ENCODE results near the gene INSL3. TPM values are rescaled to one million over a fixed set of nuclear protein-coding genes. Genes with fewer than 3 reads are reported as not detected.

INSL3 gene
- total RNA-seq, 4 donors from 2014 or later = not detected

- no peak for TF ChIP-seq CTCF (IDR thresholded peaks at IDR 0.05; ENCODE audit: low read depth)
Measured at GRCh38 chr19:17863520-17864182, 42.3 kb upstream of the INSL3 start.

- TF ChIP-seq CTCF (IDR thresholded peaks at IDR 0.05; ENCODE audit: low read depth) = no peak
Measured at GRCh38 chr19:17862711-17863519, 41.6 kb upstream of the INSL3 start.

- TF ChIP-seq CTCF (IDR thresholded peaks at IDR 0.05; ENCODE audit: low read depth) = no peak
Measured at GRCh38 chr19:17861542-17862402, 40.5 kb upstream of the INSL3 start.

- no peak for TF ChIP-seq CTCF (IDR thresholded peaks at IDR 0.05; ENCODE audit: low read depth)
Measured at GRCh38 chr19:17860993-17861360, 39.7 kb upstream of the INSL3 start.

- TF ChIP-seq CTCF (IDR thresholded peaks at IDR 0.05; ENCODE audit: low read depth) = no peak
Measured at GRCh38 chr19:17860331-17860992, 39.1 kb upstream of the INSL3 start.

- TF ChIP-seq CTCF (IDR thresholded peaks at IDR 0.05; ENCODE audit: low read depth) = no peak
Measured at GRCh38 chr19:17859533-17860330, 38.4 kb upstream of the INSL3 start, which contains the start of gene RPL18A. TSS of gene RPL18A (plus strand) at chr19:17859910. CDS start at chr19:17859957, 47 bp downstream.
